Activated CD4-positive, CD25-positive, alpha-beta regulatory T cell treated with anti-CD3 and anti-CD28 coated beads, Interleukin-2, amount 50 U/mL, for 72 hours (primary cell): ENCODE measurements around the gene C19orf47.

Experiments
- DNase-seq: peaks from one replicate; pipeline ENCODE4 v3.0.0; 2021

The C19orf47 gene

DNA sequence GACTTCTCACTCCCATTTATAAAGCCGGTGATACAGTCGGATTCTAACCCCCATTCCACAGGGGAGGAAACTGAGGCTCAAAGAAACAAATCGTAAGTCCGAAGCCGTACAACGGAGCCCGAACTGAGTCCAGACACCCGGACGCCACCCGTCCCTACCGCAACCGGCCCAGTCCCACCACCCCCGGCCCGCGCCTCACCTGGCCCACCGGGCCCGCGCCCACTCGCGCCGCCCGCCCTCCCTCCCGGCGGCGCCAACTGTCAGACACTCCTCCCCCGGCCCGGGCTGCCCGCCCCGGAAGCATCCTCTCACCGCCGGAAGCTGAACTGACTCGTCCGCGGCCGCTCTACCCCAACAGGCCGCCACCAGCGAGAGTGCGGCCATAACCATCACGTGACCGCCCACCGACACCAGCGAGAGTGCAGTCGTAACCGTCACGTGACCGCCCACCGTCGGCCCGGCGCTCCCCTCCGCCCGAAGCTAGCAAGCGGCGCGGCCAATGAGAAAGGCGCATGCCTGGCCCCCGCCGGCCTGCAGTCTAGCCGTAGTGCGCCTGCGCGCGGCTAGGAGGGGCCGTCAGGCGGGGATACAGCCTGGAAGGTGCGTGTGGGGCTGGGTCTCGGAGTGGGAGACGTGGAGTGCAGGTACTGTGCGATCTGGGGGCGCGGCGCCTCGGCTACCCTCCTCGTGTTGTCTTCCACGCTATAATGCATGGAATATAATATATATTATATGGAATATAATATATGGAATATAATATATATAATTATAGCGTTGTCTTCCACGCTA, at the start of gene C19orf47, which contains the start of gene PLD3:
C19orf47 (minus strand) TSS at position 273 of the 789 bp plus-strand sequence. CDS start 6,540 bp downstream, outside the sequence.
PLD3 (plus strand) TSS at position 571 of the 789 bp plus-strand sequence. CDS start 17,789 bp downstream, outside the sequence.
- peak; percentile 98 for DNase-seq

DNA sequence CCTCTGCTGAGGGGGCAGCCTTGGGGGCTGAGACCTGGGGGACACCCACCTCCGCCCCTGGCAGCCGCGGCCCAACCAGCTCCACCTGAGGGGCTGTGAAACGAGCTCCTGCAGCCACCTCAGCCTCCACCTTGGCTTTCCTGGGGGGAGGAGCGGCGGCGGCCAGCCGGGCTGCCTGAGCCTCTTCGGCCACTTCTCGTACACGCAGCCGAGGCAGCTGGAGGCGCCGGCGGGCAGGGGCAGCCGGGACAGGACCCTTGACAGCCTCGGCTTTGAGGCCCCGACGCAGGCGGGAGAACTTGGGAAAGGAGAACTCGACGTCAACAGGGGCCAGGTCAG, 49.3 kb upstream of the C19orf47 start:
- no peak for DNase-seq

GRCh38 chr19:40396886-40397567, 48.8 kb upstream of the C19orf47 start:
- no peak for DNase-seq

- DNase-seq = no peak
These were observed 47.8 kb upstream of the C19orf47 start for GRCh38 chr19:40395956-40396355.

DNA sequence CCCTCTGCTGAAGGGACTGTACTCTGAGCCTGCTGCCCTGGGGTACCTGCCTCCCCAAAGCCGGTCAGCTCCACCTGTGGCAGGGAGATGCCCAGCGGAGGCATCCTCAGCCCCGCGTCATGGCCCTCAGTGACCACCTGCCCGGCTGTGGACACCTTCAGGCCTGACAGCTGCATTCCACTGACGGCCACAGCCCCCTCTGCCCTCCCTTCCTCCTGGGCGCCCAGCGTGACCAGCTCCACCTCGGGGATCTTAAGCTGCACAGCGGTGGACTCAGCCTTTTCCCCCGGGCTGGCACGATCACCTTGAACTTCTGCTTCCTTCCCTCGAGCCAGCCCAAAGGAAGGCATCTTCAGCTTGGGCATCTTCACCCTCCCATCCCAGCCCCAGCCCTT, 46.6 kb upstream of the C19orf47 start:
- no peak for DNase-seq

GRCh38 chr19:40393894-40394815, 46.0 kb upstream of the C19orf47 start:
- DNase-seq = no peak

DNA sequence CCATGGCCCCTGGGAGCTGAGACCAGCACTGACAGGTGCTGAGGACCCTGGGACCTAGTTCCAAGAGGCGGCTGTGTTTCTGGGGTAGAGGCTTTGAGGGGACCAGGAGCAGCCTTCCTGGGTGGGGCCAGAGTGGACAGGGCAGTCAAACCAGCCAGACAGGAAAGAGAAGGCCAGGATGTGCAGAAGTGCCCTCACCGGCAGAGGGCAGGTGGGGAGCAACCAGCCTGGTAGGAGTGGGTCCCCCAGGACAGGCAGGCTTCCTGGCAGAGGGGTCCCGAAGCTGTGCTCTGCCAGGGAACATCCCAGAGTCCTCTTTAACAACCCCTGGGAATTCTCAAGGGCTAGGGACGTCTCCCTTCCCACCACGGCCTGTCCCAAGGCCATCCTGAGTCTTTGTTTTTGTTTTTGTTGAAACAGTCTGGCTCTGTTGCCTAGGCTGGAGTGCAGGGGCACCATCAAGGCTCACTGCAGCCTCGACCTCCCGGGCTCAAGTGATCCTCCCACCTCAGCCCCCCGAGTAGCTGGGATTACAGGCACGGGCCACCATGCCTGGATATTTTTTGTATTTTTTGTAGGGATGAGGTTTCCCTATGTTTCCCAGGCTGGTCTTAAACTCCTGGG, 44.8 kb upstream of the C19orf47 start:
- DNase-seq = no peak

DNA sequence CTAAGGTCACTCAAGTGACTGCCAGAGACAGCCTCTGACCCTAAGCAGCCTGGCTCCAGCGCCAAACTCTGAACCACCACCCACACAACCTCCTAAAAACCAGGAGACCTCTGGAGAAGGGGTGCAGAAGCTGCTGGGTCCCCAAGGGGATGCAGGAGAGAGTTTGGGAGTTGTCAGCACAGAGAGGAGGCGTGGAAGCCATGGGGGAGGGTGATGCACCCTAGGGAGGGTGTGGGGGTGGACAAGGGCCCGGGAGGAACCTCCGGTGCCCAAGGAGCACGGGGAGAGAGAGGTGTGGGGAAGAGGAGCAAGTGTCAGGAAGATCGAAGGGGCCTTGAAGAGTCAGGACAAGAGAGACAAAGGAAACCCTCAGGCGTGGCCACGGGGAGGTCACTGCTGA, 43.9 kb upstream of the C19orf47 start:
- no peak for DNase-seq

- DNase-seq = no peak
These were observed 42.0 kb upstream of the C19orf47 start, which contains the start of gene HIPK4 for GRCh38 chr19:40390084-40390742. HIPK4 (minus strand) TSS chr19:40390181; CDS start chr19:40389902, 279 bp downstream.

DNA sequence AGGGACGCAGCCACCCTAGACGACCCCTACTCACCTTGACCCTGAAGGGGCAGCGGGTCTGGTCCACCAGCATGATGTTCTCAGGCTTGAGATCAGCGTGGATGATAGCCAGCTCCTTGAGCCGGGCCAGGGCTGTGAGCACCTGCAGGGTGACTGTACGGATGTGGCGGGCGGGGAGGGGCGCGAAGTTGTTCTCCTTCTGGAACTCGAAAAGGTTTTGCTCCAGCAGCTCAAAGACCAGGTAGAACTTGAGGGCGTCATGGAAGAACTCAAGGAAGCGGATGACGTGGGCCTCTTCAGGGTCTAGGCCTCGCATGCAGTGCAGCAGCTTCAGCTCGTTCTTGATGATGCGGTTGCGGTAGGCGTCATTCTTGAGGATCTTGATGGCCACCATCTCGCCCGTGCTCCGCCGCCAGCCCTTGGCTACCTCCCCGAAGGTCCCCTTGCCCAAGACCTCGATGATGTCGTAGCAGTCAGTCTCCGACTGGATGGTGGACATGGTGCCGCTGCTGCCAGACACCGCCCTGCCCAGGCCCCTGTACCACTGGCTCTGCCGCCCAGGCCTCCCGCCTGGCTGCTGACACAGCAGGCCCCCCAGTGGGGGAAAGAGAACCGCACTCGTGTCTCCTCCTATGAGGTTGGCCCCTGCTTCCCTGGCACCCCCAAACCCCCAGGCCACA, 41.3 kb upstream of the C19orf47 start:
- DNase-seq = no peak

DNA sequence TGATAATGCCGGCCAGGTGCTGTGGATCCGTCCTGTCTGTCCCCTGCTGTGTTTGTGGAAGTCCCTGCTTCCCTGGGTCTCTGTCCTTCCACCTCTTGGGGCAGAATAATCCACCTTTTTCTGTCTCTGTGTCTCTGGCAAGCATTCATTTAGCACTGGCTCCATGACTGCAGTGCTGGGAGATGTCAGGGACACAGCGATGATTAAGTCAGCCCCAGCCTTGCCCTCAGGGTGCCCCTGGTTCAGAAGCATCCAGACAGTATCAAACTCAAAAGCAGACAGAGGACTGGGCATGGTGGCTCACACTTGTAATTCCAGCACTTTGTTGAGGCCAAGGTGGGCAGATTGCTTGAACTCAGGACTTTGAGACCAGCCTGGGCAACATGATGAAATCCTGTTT, 40.3 kb upstream of the C19orf47 start:
- no peak for DNase-seq

DNA sequence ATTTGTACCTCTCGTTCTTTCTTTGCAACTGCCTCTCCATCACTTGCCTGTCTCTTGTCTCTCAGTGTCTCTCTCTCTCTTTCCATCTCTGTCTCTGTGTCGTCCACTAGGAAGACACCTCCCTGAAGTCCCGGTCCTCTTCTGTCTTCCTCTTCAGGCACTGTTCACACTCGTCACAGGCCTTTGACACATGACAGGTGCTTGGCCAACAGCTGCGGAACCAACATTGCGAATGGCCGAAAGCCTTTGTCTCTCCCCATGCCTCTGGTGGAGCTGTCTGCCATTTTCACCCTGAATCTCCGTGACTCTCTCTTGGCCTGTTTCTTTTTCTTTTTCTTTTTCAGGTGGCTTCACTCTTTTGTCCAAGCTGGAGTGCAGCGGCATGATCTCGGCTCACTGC, 39.0 kb upstream of the C19orf47 start:
- DNase-seq = no peak

- no peak for DNase-seq
These were observed 35.6 kb upstream of the C19orf47 start for GRCh38 chr19:40383668-40384248.

- no peak for DNase-seq
These were observed 33.1 kb upstream of the C19orf47 start for GRCh38 chr19:40381321-40381720.

GRCh38 chr19:40380199-40381037, 32.2 kb upstream of the C19orf47 start:
- no peak for DNase-seq

DNA sequence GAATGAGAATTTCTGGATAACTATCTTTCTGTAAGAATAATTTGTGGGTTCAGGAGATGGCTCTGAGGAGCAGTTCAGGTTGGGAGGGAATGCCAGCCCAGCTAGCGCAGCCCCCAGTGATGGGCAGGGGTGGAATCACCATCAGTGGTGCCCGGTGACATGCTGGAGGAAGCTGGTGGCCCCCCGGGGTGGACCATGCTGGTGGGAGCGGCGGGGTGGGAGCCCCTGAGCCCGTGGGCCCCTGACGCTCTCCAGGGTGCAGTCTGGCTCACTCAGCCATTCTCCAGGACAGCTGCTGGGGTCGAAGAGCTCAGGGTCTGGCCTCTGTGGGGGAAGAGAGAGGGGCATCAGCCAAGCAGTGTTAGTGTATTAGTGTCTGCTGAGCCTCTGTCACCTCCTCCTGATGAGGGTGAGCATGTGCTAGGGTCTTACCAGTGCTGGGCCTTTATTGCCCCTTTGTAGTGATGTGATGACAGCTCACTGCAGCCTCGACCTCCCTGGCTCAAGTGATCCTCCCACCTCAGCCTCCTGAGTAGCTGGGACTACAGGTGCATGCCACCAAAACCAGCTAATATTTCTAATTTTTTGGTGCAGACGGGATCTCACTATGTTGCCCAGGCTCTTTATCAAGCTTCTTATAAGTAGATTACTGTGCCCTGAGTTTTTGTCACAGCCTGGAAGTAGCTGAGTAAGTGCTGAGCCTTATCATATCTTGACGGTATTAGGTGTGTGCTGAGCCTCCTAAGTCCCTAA, 31.4 kb upstream of the C19orf47 start:
- no peak for DNase-seq

DNA sequence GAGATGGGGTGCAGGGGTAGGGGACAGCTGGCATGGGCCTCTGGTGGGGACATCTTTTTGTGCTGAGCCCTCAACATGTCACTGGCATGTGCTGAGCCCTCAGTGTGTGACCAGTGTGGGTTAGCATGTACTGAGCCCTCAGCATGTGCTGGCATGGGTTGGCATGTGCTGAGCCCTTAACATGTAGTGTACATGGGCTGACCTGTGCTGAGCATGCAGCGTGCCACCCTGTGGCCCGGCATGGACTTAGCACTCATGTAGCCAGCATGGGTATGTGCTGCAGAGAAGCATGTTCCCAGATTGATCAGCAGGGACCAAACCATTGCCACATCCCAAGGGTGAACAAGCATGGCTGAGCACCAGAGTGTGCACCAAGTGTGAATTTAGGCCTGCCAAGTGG, 30.3 kb upstream of the C19orf47 start:
- DNase-seq = no peak

- no peak for DNase-seq
These were observed 29.7 kb upstream of the C19orf47 start for GRCh38 chr19:40377876-40378385.

DNA sequence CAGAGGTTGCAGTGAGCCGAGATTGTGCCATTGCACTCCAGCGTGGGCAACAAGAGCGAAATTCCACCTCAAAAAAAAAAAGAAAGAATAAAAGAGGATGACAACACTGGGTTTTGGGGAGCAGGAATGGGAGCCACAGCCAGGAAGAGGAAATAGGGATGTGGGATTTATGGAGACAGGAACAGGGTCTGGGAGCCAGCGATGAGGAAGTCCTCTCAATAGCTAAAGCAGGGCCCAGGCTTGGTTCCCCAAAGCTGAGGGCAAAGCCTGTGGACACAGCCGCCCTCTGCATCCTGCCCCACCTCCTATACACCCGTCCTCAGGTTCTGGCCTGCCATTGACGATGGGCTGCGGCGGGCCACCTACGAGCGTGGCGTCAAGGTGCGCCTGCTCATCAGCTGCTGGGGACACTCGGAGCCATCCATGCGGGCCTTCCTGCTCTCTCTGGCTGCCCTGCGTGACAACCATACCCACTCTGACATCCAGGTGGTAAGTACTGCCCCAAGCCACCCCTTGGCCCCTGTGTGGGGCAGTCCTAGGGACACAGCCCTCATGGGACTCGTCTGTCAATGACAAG, 28.2 kb upstream of the C19orf47 start:
- DNase-seq = no peak
